Fibroblast of lung (primary cell): ENCODE measurements around the gene SEMA3E.

ENCODE experiments used
- EZH2 ChIP-seq: IDR thresholded peaks from 2 replicates; pipeline ENCODE4 v1.5.1; 2012; ENCODE audit warnings: low read length, control low read depth, mild to moderate bottlenecking; ENCODE audit errors: missing control alignments
- TF ChIP-seq, protein P1 (sequence below), 2 donors: IDR thresholded peaks in 1 of 2; conservative IDR thresholded peaks in 1 of 2; 1 replicate in 1 of 2; 2 replicates in 1 of 2; pipeline ENCODE4 v1.5.1; 2011 to 2012; ENCODE audit warnings: low read length in 2 of 2, control low read depth in 1 of 2, inconsistent platforms in 1 of 2, low read depth in 1 of 2, mild to moderate bottlenecking in 1 of 2

GRCh38 chr7:83452256-83452655, 196.7 kb downstream of the SEMA3E start:
- no peak for TF ChIP-seq EZH2
- TF ChIP-seq, protein P1, sequence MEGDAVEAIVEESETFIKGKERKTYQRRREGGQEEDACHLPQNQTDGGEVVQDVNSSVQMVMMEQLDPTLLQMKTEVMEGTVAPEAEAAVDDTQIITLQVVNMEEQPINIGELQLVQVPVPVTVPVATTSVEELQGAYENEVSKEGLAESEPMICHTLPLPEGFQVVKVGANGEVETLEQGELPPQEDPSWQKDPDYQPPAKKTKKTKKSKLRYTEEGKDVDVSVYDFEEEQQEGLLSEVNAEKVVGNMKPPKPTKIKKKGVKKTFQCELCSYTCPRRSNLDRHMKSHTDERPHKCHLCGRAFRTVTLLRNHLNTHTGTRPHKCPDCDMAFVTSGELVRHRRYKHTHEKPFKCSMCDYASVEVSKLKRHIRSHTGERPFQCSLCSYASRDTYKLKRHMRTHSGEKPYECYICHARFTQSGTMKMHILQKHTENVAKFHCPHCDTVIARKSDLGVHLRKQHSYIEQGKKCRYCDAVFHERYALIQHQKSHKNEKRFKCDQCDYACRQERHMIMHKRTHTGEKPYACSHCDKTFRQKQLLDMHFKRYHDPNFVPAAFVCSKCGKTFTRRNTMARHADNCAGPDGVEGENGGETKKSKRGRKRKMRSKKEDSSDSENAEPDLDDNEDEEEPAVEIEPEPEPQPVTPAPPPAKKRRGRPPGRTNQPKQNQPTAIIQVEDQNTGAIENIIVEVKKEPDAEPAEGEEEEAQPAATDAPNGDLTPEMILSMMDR (conservative IDR thresholded peaks at IDR 0.05 in 1 of 2, IDR thresholded peaks at IDR 0.05 in 1 of 2; ENCODE audit: low read depth in 1 of 2, low read length in 2 of 2), result no peak
